ENCODE data around the gene TWNK.

DNA sequence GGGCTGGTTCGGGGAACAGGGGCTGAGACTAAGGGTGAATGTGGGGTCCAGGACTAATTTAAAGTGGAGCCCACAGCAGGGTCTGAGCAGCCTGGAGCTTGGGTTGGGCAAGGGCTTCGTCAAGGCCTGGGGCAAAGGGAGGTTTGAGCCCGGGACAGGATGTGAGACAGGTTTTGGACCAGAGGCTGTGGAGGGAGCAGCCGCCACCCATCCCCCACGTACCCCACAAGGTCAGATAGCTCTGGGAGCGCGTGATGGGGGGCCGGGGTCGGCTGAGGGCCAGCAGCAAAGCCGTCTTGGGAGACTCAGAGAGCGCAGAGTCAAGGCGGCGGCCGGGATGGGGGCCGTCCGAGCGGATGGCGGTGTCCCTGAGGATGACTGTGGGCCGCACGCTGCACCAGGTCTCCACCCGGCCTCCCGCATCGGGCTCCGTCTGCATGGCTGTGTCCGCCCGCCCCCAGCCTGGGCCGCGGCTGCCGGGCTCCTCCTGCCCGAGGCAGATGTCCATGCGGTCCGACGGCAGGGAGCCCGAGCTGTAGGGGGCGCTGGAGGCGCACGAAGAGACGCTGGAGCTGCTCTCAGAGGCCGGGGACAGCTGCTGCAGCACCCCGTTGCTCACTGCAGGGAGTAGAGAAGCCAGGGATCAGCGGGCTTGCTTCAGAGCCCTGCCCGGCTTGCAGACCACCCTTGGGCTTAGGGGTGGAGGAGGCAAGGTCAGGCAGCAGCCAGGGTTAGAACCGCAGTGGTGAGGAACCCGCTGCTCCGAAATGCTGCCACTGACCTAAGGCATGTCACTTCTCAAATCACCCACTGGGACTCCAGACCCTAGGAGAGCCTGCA is 31.5 kb downstream of the TWNK start:
- TF ChIP-seq, protein P1, sequence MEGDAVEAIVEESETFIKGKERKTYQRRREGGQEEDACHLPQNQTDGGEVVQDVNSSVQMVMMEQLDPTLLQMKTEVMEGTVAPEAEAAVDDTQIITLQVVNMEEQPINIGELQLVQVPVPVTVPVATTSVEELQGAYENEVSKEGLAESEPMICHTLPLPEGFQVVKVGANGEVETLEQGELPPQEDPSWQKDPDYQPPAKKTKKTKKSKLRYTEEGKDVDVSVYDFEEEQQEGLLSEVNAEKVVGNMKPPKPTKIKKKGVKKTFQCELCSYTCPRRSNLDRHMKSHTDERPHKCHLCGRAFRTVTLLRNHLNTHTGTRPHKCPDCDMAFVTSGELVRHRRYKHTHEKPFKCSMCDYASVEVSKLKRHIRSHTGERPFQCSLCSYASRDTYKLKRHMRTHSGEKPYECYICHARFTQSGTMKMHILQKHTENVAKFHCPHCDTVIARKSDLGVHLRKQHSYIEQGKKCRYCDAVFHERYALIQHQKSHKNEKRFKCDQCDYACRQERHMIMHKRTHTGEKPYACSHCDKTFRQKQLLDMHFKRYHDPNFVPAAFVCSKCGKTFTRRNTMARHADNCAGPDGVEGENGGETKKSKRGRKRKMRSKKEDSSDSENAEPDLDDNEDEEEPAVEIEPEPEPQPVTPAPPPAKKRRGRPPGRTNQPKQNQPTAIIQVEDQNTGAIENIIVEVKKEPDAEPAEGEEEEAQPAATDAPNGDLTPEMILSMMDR (IDR thresholded peaks at IDR 0.05), result peak in 4 of 7 experiments; percentile 48 to 65 (median 56)
- TF ChIP-seq POLR2AphosphoS5 (IDR thresholded peaks at IDR 0.05) (no peak), POLR2A (IDR thresholded peaks at IDR 0.05) (no peak), EP300 (IDR thresholded peaks at IDR 0.05) (no peak)

Measured in stomach (tissue), 4 donors.